Ascending aorta (tissue), 2 donors: Measurements from ENCODE around the gene NRL. TPM values are rescaled to one million over a fixed set of nuclear protein-coding genes. Genes with fewer than 3 reads are reported as not detected.

Source experiments
- DNase-seq, 2 donors: peaks; one replicate each; pipeline ENCODE4 v3.0.0-alpha.2; 2019; ENCODE audit warnings: low spot score in 2 of 2
- H3K27ac ChIP-seq, 2 donors: fragments of 200-600 bp; sonication (generic); one replicate each; pipeline ENCODE4 v1.5.1; 2016 to 2017; ENCODE audit warnings: mild to moderate bottlenecking in 1 of 2
- H3K27me3 ChIP-seq: fragments of 200-600 bp; sonication (generic); one replicate; pipeline ENCODE4 v1.5.1; 2017
- H3K36me3 ChIP-seq, 2 donors: fragments of 200-600 bp; sonication (generic); one replicate each; pipeline ENCODE4 v1.5.1; 2016
- H3K4me1 ChIP-seq, 2 donors: fragments of 200-600 bp; sonication (generic); one replicate each; pipeline ENCODE4 v1.5.1; 2016 to 2017; ENCODE audit warnings: mild to moderate bottlenecking in 1 of 2
- H3K4me3 ChIP-seq, 2 donors: fragments of 200-600 bp; sonication (generic); one replicate each; pipeline ENCODE4 v1.5.1; 2016 to 2017; ENCODE audit warnings: mild to moderate bottlenecking in 1 of 2
- H3K9me3 ChIP-seq, 2 donors: fragments of 200-600 bp; sonication (generic); one replicate each; pipeline ENCODE4 v1.5.1; 2016
- CTCF ChIP-seq, 3 experiments: fragments of 200-600 bp in 2 of 3; fragments of 450-650 bp in 1 of 3; sonication (generic) in 2 of 3; IDR thresholded peaks; one replicate each; pipeline ENCODE4 v1.5.1; 2016 to 2019; ENCODE audit warnings: antibody characterized with exemption in 3 of 3, mild to moderate bottlenecking in 1 of 3, moderate library complexity in 1 of 3
- intact Hi-C: fragments of 100-400 bp; cut with DNase I; formaldehyde crosslinking; loops from one replicate; pipeline ENCODE4 v1.15.1; 2023
- total RNA-seq: library from RNA; depleted of rRNA; stranded (reverse); fragments of >200 nt; gene quantifications from one replicate; pipeline ENCODE4 v1.1.0, GENCODE V29; 2016

Gene NRL
- total RNA-seq, 1 donor from 2014 or later, result not detected

GRCh38 chr14:24060443-24060842, 54.3 kb downstream of the NRL start:
- Histone ChIP-seq H3K4me1 (no peaks in the 10 kb centered on the region), H3K9me3 (no peaks in the 10 kb centered on the region), H3K27ac (no peak overlapping the region), H3K4me3 (no peak overlapping the region), H3K27me3 (no peaks in the 10 kb centered on the region), H3K36me3 (no peaks in the 10 kb centered on the region)
- TF ChIP-seq CTCF (IDR thresholded peaks at IDR 0.05), result no peak
- intact Hi-C loops, result no loop called here
- no peak for DNase-seq

DNA sequence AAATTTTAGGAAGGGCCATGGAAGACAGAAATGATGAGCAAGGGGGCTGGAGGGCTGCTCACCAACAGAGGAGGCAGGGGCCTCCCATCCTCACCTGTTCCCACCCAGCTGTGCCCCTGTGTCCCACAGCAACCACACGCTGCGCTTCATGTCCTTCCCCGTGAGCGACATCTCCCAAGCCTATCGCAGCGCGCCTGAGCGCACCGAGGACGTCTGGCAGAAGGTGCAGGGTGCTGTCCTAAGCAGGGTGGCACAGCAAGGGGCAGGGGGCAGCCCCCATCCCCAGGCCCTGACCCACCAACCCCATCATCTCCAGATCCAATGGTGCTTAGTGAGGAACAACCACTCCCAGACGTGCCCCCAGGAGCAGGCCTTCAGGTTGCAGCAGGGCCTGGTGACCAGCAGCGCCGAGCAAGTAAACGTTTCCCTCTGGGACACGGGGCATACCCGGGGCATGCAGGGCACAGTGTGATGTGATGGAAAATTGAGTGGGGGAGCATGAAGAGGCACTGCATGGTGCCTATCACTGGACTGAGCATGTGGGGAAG, 54.8 kb downstream of the NRL start:
- intact Hi-C loops, result no loop called here
- Histone ChIP-seq H3K9me3 (no peaks in the 10 kb centered on the region), H3K27me3 (no peaks in the 10 kb centered on the region), H3K27ac (no peak overlapping the region), H3K4me3 (no peak overlapping the region), H3K36me3 (no peaks in the 10 kb centered on the region), H3K4me1 (no peaks in the 10 kb centered on the region)
- no peak for TF ChIP-seq CTCF (IDR thresholded peaks at IDR 0.05)
- no peak for DNase-seq

DNA sequence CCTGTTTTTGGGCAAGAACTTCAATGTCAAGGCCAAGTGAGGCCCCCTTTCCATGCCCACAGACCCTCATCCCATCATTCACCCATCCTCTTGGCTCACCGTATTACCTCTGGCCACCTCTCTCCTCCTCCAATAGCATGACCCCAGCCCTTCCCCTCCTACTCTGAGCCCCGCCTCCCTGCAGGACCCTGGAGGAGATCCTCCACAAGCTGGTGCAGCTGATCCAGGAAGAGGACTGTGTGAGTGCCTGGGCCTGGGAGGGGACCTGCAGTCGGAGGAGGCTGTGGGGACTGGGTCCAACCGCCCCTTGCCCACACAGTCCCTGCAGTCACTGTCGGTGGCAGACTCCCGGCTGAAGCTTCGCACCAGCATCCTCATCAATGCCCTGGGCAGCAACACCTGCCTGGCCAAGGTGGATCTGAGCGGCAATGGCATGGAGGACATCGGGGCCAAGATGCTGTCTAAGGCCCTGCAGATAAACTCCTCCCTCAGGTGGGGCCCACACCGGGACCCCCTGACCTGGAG, 55.7 kb downstream of the NRL start:
- intact Hi-C loops, result loop anchor here (1.0 kb wide), 2 partner anchors 31 to 49 kb away; no protein-coding TSS in a partner anchor
- H3K27me3 ChIP-seq, result no peaks in the 10 kb centered on the region
- no peaks in the 10 kb centered on the region for H3K4me1 ChIP-seq
- DNase-seq, result no peak
- H3K9me3 ChIP-seq, result no peaks in the 10 kb centered on the region
- TF ChIP-seq CTCF (IDR thresholded peaks at IDR 0.05), result no peak
- H3K36me3 ChIP-seq, result no peaks in the 10 kb centered on the region
- no peak overlapping the region for H3K4me3 ChIP-seq
- no peak overlapping the region for H3K27ac ChIP-seq

DNA sequence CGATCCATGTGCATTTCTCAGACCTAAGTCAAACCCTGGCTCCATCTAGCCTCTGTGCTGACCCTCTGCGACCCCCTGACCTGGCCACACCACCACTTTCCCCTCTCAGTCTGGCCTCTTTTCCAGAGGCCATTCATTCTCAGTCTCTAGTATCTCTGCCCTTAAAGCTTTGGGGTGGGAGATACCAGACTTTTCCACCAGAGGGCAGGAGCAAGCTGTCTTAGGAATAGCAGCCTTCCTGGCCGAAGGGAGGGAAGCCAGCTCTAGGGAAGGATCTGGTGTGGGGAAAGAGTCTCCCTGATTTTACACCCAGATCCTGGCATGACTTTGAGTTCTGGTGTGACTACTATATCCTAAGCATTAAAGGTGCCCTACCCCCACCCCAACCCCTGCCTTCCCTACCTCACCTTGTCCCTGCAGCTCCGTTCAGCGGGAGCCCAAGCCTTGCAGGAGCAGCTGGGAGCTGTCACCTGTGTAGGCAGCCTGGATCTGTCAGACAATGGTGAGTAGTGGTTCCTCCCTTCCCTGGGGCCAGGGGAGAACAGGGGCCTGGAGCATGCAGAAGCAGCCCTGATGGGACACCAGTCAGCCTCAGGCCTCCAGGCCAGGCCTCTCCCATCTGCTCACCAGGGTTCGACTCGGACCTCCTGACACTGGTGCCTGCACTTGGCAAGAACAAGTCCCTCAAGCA, 56.3 kb downstream of the NRL start:
- intact Hi-C loops, result loop anchor here (1.0 kb wide), 2 partner anchors 32 to 50 kb away; no protein-coding TSS in a partner anchor
- Histone ChIP-seq H3K27me3 (no peaks in the 10 kb centered on the region), H3K4me1 (no peaks in the 10 kb centered on the region), H3K36me3 (no peaks in the 10 kb centered on the region), H3K9me3 (no peaks in the 10 kb centered on the region), H3K27ac (no peak overlapping the region), H3K4me3 (no peak overlapping the region)
- DNase-seq, result peak in 1 of 2 donors; percentile 86
- peak; percentile 61 to 92 (median 91) for TF ChIP-seq CTCF (IDR thresholded peaks at IDR 0.05)

DNA sequence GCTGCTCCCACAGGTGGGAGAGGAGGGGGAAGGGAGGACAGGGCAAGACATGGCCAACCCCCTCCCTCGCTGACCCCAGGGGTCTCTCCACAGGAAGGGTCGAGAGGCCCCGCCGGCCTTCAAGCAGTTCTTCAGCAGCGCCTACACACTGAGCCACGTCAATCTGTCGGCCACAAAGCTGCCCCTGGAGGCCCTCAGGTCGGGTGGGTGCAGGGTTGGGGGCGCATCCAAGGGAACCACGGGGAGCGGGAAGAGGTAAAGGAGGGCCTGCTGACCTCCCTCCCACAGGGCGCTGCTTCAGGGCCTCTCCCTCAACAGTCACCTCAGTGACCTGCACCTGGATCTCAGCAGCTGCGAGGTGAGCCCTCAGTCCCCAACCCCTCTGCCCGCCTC, 56.9 kb downstream of the NRL start:
- TF ChIP-seq CTCF (IDR thresholded peaks at IDR 0.05), result no peak
- H3K9me3 ChIP-seq, result no peaks in the 10 kb centered on the region
- no peaks in the 10 kb centered on the region for H3K27me3 ChIP-seq
- H3K4me1 ChIP-seq, result no peaks in the 10 kb centered on the region
- no peaks in the 10 kb centered on the region for H3K36me3 ChIP-seq
- no peak overlapping the region for H3K27ac ChIP-seq
- no peak overlapping the region for H3K4me3 ChIP-seq
- intact Hi-C loops, result loop anchor here (1.0 kb wide), 2 partner anchors 32 to 50 kb away; no protein-coding TSS in a partner anchor
- no peak for DNase-seq
